Measurements from ENCODE around the gene HDAC4. TPM values are rescaled to one million over a fixed set of nuclear protein-coding genes. Genes with fewer than 3 reads are reported as not detected.

The HDAC4 gene
- polyA plus RNA-seq, 1 donor (not counting 4 experiments of a cell fraction or from before 2014, with no cell fraction given) = 2.9 TPM

DNA sequence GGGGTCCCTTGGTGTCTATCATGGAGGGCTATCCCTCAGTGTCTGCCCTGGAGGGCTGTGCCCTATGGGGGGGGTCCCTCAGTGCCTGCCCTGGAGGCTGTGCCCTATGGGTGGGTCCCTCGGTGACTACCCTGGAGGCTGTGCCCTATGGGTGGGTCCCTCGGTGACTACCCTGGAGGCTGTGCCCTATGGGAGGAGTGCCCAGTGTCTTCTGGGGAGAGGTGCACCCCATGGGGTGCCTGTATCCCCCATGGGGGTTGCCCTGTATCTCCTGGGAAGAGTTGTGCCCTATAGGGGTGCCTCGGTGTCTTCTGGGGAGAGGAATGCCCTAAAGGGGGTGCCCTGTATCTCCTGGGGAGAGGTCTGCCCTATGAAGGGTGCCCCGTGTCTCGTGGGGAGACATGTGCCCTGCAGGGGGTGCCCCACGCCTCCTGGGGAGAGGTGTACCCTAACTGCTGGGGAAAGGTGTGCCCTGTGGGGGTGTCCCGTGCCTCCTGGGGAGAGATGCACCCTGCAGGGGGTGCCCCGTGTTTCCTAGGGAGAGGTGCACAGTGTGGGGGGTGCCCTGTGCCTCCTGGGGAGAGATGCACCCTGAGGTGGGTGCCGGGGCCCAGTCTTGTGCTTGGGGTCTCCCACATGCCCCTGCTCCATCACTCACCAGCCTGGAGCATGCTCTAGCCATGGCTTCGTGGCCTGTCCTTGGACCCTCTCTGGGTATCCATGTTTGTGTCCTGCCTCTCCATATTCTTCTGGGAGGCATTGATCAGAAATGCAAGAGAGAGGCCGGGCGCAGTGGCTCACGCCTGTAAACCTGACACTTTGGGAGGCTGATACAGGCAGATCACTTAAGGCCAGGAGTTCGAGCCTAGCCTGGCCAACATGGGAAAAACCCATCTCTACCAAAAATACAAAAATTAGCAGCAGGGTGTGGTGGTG is 215.6 kb downstream of the HDAC4 start:
- Histone ChIP-seq H3K27me3 (ENCODE audit: control insufficient read depth, extremely low read depth, insufficient read depth, low read length) (no peaks in the 10 kb centered on the region), H3K9me3 (ENCODE audit: control insufficient read depth, low read depth, low read length) (peaks cover 4% of the 10 kb centered on the region), H3K4me2 (ENCODE audit: control insufficient read depth, extremely low read depth, insufficient read depth, low read depth, low read length) (no peak overlapping the region), H3K9ac (ENCODE audit: control insufficient read depth, extremely low read depth, insufficient read depth, low read length) (no peak overlapping the region), H3K4me3 (ENCODE audit: control insufficient read depth in 2 of 3, extremely low read depth in 1 of 3, insufficient read depth in 2 of 3, low read depth in 1 of 3, low read length in 3 of 3) (no peak overlapping the region), H2AFZ (ENCODE audit: control insufficient read depth, low read length) (no peak overlapping the region), H3K4me1 (ENCODE audit: control insufficient read depth, extremely low read depth, insufficient read depth, low read length) (no peaks in the 10 kb centered on the region), H3K36me3 (ENCODE audit: control insufficient read depth in 2 of 2, extremely low read depth in 1 of 2, insufficient read depth in 2 of 2, low read length in 2 of 2) (peaks cover 0 to 8% of the 10 kb centered on the region in 2 experiments), H4K20me1 (ENCODE audit: control insufficient read depth, extremely low read depth, insufficient read depth, low read length) (no peaks in the 10 kb centered on the region), H3K27ac (ENCODE audit: control insufficient read depth, insufficient read depth, low read length) (no peak overlapping the region), H3K9me1 (ENCODE audit: control insufficient read depth, extremely low read depth, insufficient read depth, low read length) (no peaks in the 10 kb centered on the region), H3K79me2 (ENCODE audit: control insufficient read depth, insufficient read depth, low read length) (no peaks in the 10 kb centered on the region)
- DNase-seq (ENCODE audit: low read depth, low spot score) (no peak), FAIRE-seq (no peak)
- dilution Hi-C loops (cut with MboI; ENCODE audit: extremely low pct_ligation_motif_present, low sequenced_read_pairs) = no loop called here
- TF ChIP-seq, protein P1, sequence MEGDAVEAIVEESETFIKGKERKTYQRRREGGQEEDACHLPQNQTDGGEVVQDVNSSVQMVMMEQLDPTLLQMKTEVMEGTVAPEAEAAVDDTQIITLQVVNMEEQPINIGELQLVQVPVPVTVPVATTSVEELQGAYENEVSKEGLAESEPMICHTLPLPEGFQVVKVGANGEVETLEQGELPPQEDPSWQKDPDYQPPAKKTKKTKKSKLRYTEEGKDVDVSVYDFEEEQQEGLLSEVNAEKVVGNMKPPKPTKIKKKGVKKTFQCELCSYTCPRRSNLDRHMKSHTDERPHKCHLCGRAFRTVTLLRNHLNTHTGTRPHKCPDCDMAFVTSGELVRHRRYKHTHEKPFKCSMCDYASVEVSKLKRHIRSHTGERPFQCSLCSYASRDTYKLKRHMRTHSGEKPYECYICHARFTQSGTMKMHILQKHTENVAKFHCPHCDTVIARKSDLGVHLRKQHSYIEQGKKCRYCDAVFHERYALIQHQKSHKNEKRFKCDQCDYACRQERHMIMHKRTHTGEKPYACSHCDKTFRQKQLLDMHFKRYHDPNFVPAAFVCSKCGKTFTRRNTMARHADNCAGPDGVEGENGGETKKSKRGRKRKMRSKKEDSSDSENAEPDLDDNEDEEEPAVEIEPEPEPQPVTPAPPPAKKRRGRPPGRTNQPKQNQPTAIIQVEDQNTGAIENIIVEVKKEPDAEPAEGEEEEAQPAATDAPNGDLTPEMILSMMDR (optimal IDR thresholded peaks at IDR 0.05 in 1 of 3, IDR thresholded peaks at IDR 0.05 in 1 of 3, conservative IDR thresholded peaks at IDR 0.05 in 1 of 3; ENCODE audit: extremely low read depth in 1 of 3, insufficient read depth in 2 of 3, low read length in 3 of 3) = no peak
- TF ChIP-seq EZH2 (IDR thresholded peaks at IDR 0.05; ENCODE audit: low read length) = no peak

DNA sequence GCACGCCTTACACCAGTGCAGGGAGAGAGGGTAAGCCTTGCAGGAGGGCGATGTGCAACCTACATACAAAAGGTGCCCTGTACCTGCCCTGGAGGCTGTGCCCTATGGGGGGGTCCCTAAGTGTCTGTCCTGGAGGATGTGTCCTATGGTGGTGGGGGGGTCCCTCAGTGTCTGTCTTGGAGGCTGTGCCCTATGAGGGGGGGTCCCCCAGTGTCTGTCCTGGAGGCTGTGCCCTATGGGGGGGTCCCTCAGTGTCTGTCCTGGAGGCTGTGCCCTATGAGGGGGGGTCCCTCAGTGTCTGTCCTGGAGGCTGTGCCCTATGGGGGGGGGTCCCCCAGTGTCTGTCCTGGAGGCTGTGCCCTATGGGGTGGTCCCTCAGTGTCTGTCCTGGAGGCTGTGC is 216.6 kb downstream of the HDAC4 start:
- Histone ChIP-seq H3K27ac (ENCODE audit: control insufficient read depth, insufficient read depth, low read length) (no peak overlapping the region), H3K36me3 (ENCODE audit: control insufficient read depth in 2 of 2, extremely low read depth in 1 of 2, insufficient read depth in 2 of 2, low read length in 2 of 2) (peaks cover 0 to 6% of the 10 kb centered on the region in 2 experiments), H4K20me1 (ENCODE audit: control insufficient read depth, extremely low read depth, insufficient read depth, low read length) (no peaks in the 10 kb centered on the region), H3K9ac (ENCODE audit: control insufficient read depth, extremely low read depth, insufficient read depth, low read length) (no peak overlapping the region), H3K27me3 (ENCODE audit: control insufficient read depth, extremely low read depth, insufficient read depth, low read length) (no peaks in the 10 kb centered on the region), H3K9me3 (ENCODE audit: control insufficient read depth, low read depth, low read length) (no peaks in the 10 kb centered on the region), H3K4me3 (ENCODE audit: control insufficient read depth in 2 of 3, extremely low read depth in 1 of 3, insufficient read depth in 2 of 3, low read depth in 1 of 3, low read length in 3 of 3) (no peak overlapping the region), H3K79me2 (ENCODE audit: control insufficient read depth, insufficient read depth, low read length) (no peaks in the 10 kb centered on the region), H3K9me1 (ENCODE audit: control insufficient read depth, extremely low read depth, insufficient read depth, low read length) (no peaks in the 10 kb centered on the region), H3K4me2 (ENCODE audit: control insufficient read depth, extremely low read depth, insufficient read depth, low read depth, low read length) (no peak overlapping the region), H2AFZ (ENCODE audit: control insufficient read depth, low read length) (no peak overlapping the region), H3K4me1 (ENCODE audit: control insufficient read depth, extremely low read depth, insufficient read depth, low read length) (no peaks in the 10 kb centered on the region)
- FAIRE-seq (no peak), DNase-seq (ENCODE audit: low read depth, low spot score) (no peak)
- dilution Hi-C loops (cut with MboI; ENCODE audit: extremely low pct_ligation_motif_present, low sequenced_read_pairs) = no loop called here
- TF ChIP-seq, protein P1 (optimal IDR thresholded peaks at IDR 0.05 in 1 of 3, IDR thresholded peaks at IDR 0.05 in 1 of 3, conservative IDR thresholded peaks at IDR 0.05 in 1 of 3; ENCODE audit: extremely low read depth in 1 of 3, insufficient read depth in 2 of 3, low read length in 3 of 3) = no peak
- TF ChIP-seq EZH2 (IDR thresholded peaks at IDR 0.05; ENCODE audit: low read length) = no peak
